Measurements from ENCODE around the gene TBC1D19. TPM values are rescaled to one million over a fixed set of nuclear protein-coding genes. Genes with fewer than 3 reads are reported as not detected.

The TBC1D19 gene
- total and polyA plus RNA-seq, 4 donors: 2.1 to 41.6 (median 8.3) TPM

- no peak for DNase-seq
- TF ChIP-seq CTCF (IDR thresholded peaks at IDR 0.05; ENCODE audit: control extremely low read depth, extremely low read depth): no peak
- Histone ChIP-seq H3K9ac (ENCODE audit: insufficient read depth in 1 of 2, low read length in 2 of 2) (no peak overlapping the region), H3K4me3 (no peak overlapping the region), H3K4me1 (ENCODE audit: control insufficient read depth in 5 of 5, insufficient read depth in 5 of 5, low read length in 5 of 5) (peaks cover 0 to 5% (median 0%) of the 10 kb centered on the region in 5 donors), H3K9me3 (ENCODE audit: control insufficient read depth in 4 of 4, insufficient read depth in 3 of 4, low read length in 3 of 4) (no peaks in the 10 kb centered on the region), H3K36me3 (ENCODE audit: control insufficient read depth in 4 of 4, insufficient read depth in 4 of 4, low read length in 4 of 4) (peaks cover 2 to 19% (median 5%) of the 10 kb centered on the region in 4 donors), H3K27ac (ENCODE audit: low read depth in 1 of 2, low read length in 1 of 2) (no peak overlapping the region), H3K27me3 (ENCODE audit: control insufficient read depth in 3 of 3, insufficient read depth in 3 of 3, low read length in 2 of 3) (no peaks in the 10 kb centered on the region)
- 92% methylated on average over 2 of the region's 2 CpGs for WGBS, 2 donors
- no peak for ATAC-seq (ENCODE audit: insufficient read depth, low FRiP score)
Observed at GRCh38 chr4:26753187-26753586, 169.3 kb downstream of the TBC1D19 start.

GRCh38 chr4:26753617-26754016, 169.7 kb downstream of the TBC1D19 start:
- peaks cover 4 to 17% (median 7%) of the 10 kb centered on the region in 4 donors for H3K36me3 ChIP-seq (ENCODE audit: control insufficient read depth in 4 of 4, insufficient read depth in 4 of 4, low read length in 4 of 4)
- ATAC-seq (ENCODE audit: insufficient read depth, low FRiP score): peak; percentile 27
- 54 to 70% methylated on average over 10 of the region's 10 CpGs for WGBS, 2 donors
- peak overlapping the region in 1 of 2 donors; percentile 12 for H3K27ac ChIP-seq (ENCODE audit: low read depth in 1 of 2, low read length in 1 of 2)
- no peak for TF ChIP-seq CTCF (IDR thresholded peaks at IDR 0.05; ENCODE audit: control extremely low read depth, extremely low read depth)
- H3K9me3 ChIP-seq (ENCODE audit: control insufficient read depth in 4 of 4, insufficient read depth in 3 of 4, low read length in 3 of 4): no peaks in the 10 kb centered on the region
- H3K9ac ChIP-seq (ENCODE audit: insufficient read depth in 1 of 2, low read length in 2 of 2): no peak overlapping the region
- peak; percentile 40 to 64 (median 52) for DNase-seq
- H3K27me3 ChIP-seq (ENCODE audit: control insufficient read depth in 3 of 3, insufficient read depth in 3 of 3, low read length in 2 of 3): no peaks in the 10 kb centered on the region
- H3K4me3 ChIP-seq: no peak overlapping the region
- peaks cover 0 to 5% (median 0%) of the 10 kb centered on the region in 5 donors for H3K4me1 ChIP-seq (ENCODE audit: control insufficient read depth in 5 of 5, insufficient read depth in 5 of 5, low read length in 5 of 5)

GRCh38 chr4:26757751-26758150, 173.9 kb downstream of the TBC1D19 start:
- WGBS, 2 donors: 91 to 96% methylated on average over 1 of the region's 1 CpG
- H3K9me3 ChIP-seq (ENCODE audit: control insufficient read depth in 4 of 4, insufficient read depth in 3 of 4, low read length in 3 of 4): no peaks in the 10 kb centered on the region
- no peak overlapping the region for H3K9ac ChIP-seq (ENCODE audit: insufficient read depth in 1 of 2, low read length in 2 of 2)
- H3K4me1 ChIP-seq (ENCODE audit: control insufficient read depth in 5 of 5, insufficient read depth in 5 of 5, low read length in 5 of 5): peaks cover 0 to 5% (median 0%) of the 10 kb centered on the region in 5 donors
- ATAC-seq (ENCODE audit: insufficient read depth, low FRiP score) (no peak), DNase-seq (no peak)
- TF ChIP-seq CTCF (IDR thresholded peaks at IDR 0.05; ENCODE audit: control extremely low read depth, extremely low read depth): no peak
- no peaks in the 10 kb centered on the region for H3K27me3 ChIP-seq (ENCODE audit: control insufficient read depth in 3 of 3, insufficient read depth in 3 of 3, low read length in 2 of 3)
- H3K36me3 ChIP-seq (ENCODE audit: control insufficient read depth in 4 of 4, insufficient read depth in 4 of 4, low read length in 4 of 4): peaks cover 4 to 10% (median 6%) of the 10 kb centered on the region in 4 donors
- H3K27ac ChIP-seq (ENCODE audit: low read depth in 1 of 2, low read length in 1 of 2): no peak overlapping the region
- H3K4me3 ChIP-seq: no peak overlapping the region

- no peaks in the 10 kb centered on the region for H3K9me3 ChIP-seq (ENCODE audit: control insufficient read depth in 4 of 4, insufficient read depth in 3 of 4, low read length in 3 of 4)
Observed at GRCh38 chr4:26758899-26759298, 175.0 kb downstream of the TBC1D19 start.

More at GRCh38 chr4:26758899-26759298, 175.0 kb downstream of the TBC1D19 start:
- H3K4me3 ChIP-seq: no peak overlapping the region
- H3K36me3 ChIP-seq (ENCODE audit: control insufficient read depth in 4 of 4, insufficient read depth in 4 of 4, low read length in 4 of 4): peaks cover 4 to 10% (median 6%) of the 10 kb centered on the region in 4 donors
- DNase-seq: no peak
- no peak for ATAC-seq (ENCODE audit: insufficient read depth, low FRiP score)
- WGBS, 2 donors: 69 to 72% methylated on average over 1 of the region's 1 CpG
- no peak for TF ChIP-seq CTCF (IDR thresholded peaks at IDR 0.05; ENCODE audit: control extremely low read depth, extremely low read depth)
- no peaks in the 10 kb centered on the region for H3K4me1 ChIP-seq (ENCODE audit: control insufficient read depth in 5 of 5, insufficient read depth in 5 of 5, low read length in 5 of 5)
- no peak overlapping the region for H3K27ac ChIP-seq (ENCODE audit: low read depth in 1 of 2, low read length in 1 of 2)
- H3K9ac ChIP-seq (ENCODE audit: insufficient read depth in 1 of 2, low read length in 2 of 2): no peak overlapping the region
- H3K27me3 ChIP-seq (ENCODE audit: control insufficient read depth in 3 of 3, insufficient read depth in 3 of 3, low read length in 2 of 3): no peaks in the 10 kb centered on the region
